PC-3 (cell line): ENCODE measurements around the gene MACROH2A1.

Source experiments
- CTCF ChIP-seq: fragments of 300-600 bp; sonication (generic); conservative IDR thresholded peaks from 2 replicates; pipeline ENCODE4 v1.5.1; 2017; ENCODE audit warnings: antibody characterized with exemption, low read depth, mild to moderate bottlenecking, low read length
- EZH2 ChIP-seq: fragments of 300-600 bp; sonication (generic); IDR thresholded peaks from one replicate; pipeline ENCODE4 v1.6.1; 2017; ENCODE audit warnings: antibody characterized with exemption, mild to moderate bottlenecking, low read length; ENCODE audit not compliant: unreplicated experiment
- EZH2phosphoT487 ChIP-seq: fragments of 300-600 bp; sonication (generic); IDR thresholded peaks from 2 replicates; pipeline ENCODE4 v1.6.1; 2018; ENCODE audit warnings: mild to moderate bottlenecking, antibody characterized with exemption, low read length, borderline replicate concordance

GRCh38 chr5:135386096-135386495 lies 12.9 kb downstream of the MACROH2A1 start:
- TF ChIP-seq CTCF (no peak), EZH2 (no peak), EZH2phosphoT487 (no peak)
